Measurements from ENCODE around the gene OSBP2. TPM values are rescaled to one million over a fixed set of nuclear protein-coding genes. Genes with fewer than 3 reads are reported as not detected.

The OSBP2 gene
- total RNA-seq, 2 donors from 2014 or later = 1.1 to 9.4 TPM

DNA sequence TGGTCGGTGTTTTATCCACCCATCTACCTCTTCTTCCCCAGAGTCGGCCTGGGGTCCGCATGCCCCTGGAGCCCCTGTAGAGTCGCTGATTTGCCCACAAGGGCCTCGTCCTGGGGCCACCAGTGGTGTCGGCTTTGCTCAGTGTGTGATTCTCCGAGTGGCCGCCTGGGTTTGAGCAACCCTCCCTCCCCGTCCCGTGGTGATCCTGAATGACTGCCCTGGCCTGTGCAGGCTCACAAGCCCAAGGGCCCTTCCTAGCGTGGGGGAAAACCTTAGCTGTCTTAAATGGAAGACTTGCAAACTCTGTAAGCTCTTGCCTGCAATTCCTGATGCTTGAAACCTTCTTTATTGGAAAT, 128.3 kb downstream of the OSBP2 start:
- peaks cover 79% of the 10 kb centered on the region for H3K27me3 Mint-ChIP-seq
- H3K4me1 Mint-ChIP-seq = peaks cover 4% of the 10 kb centered on the region
- H3K4me3 Mint-ChIP-seq = no peak overlapping the region
- no peaks in the 10 kb centered on the region for H3K9me3 ChIP-seq (ENCODE audit: control insufficient read depth, low read length, poor library complexity, severe bottlenecking)
- no peak for ATAC-seq
- H3K27ac Mint-ChIP-seq = no peak overlapping the region
- H3K36me3 Mint-ChIP-seq (ENCODE audit: low read depth) = peaks cover 18% of the 10 kb centered on the region
- no peak for DNase-seq

DNA sequence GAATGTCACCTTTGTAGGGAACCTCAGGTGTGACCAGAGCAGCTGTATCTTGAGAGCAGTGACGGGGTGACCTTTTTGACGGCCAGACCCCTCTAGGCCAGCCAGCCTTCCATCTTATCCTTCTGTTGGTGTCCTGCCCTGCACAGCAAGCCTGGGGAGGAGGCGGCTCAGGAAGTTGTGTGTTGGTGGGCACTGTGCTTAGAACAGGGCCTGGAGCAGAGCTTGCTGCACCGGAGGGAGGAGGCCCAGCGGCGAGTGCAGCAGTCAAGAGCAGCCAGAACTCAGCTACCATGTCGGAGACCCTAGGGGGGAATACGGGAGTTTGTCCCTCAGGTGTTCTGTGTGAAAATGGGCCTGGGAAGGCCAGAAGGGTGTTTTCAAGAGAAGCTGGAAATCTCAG, 129.4 kb downstream of the OSBP2 start:
- no peak overlapping the region for H3K27ac Mint-ChIP-seq
- DNase-seq = no peak
- H3K4me1 Mint-ChIP-seq = peaks cover 6% of the 10 kb centered on the region
- ATAC-seq = no peak
- peaks cover 14% of the 10 kb centered on the region for H3K36me3 Mint-ChIP-seq (ENCODE audit: low read depth)
- H3K4me3 Mint-ChIP-seq = no peak overlapping the region
- H3K9me3 ChIP-seq (ENCODE audit: control insufficient read depth, low read length, poor library complexity, severe bottlenecking) = no peaks in the 10 kb centered on the region
- H3K27me3 Mint-ChIP-seq = peaks cover 76% of the 10 kb centered on the region

DNA sequence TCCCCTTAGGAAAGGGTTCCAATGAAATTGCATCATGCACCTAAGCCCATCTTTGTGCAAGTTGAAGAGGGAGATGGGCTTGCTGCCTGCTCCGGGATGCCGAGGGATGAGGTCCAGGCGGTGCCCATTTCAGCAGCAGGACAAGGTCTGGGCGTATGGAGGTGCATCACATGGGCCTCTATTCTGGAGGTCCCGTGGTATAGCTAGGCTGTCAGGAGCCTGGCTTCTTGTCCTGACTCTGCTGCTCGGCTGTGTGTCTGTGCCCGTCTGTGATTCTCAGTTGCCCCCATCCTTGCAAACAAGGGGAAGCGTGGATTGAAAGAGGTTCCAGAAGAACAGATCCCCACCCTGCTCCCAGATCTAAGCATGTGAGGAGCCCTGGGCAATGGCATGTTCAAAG, 130.0 kb downstream of the OSBP2 start:
- H3K4me3 Mint-ChIP-seq = no peak overlapping the region
- H3K36me3 Mint-ChIP-seq (ENCODE audit: low read depth) = peaks cover 14% of the 10 kb centered on the region
- peaks cover 6% of the 10 kb centered on the region for H3K4me1 Mint-ChIP-seq
- no peak overlapping the region for H3K27ac Mint-ChIP-seq
- ATAC-seq = no peak
- no peak for DNase-seq
- H3K9me3 ChIP-seq (ENCODE audit: control insufficient read depth, low read length, poor library complexity, severe bottlenecking) = no peaks in the 10 kb centered on the region
- H3K27me3 Mint-ChIP-seq = peaks cover 75% of the 10 kb centered on the region

GRCh38 chr22:30825711-30826505, 131.2 kb downstream of the OSBP2 start:
- Mint-ChIP-seq H3K27me3 (peaks cover 70% of the 10 kb centered on the region), H3K27ac (no peak overlapping the region), H3K36me3 (ENCODE audit: low read depth) (peaks cover 13% of the 10 kb centered on the region), H3K4me1 (peaks cover 6% of the 10 kb centered on the region), H3K4me3 (no peak overlapping the region)
- ATAC-seq (no peak), DNase-seq (no peak)
- H3K9me3 ChIP-seq (ENCODE audit: control insufficient read depth, low read length, poor library complexity, severe bottlenecking) = no peaks in the 10 kb centered on the region

DNA sequence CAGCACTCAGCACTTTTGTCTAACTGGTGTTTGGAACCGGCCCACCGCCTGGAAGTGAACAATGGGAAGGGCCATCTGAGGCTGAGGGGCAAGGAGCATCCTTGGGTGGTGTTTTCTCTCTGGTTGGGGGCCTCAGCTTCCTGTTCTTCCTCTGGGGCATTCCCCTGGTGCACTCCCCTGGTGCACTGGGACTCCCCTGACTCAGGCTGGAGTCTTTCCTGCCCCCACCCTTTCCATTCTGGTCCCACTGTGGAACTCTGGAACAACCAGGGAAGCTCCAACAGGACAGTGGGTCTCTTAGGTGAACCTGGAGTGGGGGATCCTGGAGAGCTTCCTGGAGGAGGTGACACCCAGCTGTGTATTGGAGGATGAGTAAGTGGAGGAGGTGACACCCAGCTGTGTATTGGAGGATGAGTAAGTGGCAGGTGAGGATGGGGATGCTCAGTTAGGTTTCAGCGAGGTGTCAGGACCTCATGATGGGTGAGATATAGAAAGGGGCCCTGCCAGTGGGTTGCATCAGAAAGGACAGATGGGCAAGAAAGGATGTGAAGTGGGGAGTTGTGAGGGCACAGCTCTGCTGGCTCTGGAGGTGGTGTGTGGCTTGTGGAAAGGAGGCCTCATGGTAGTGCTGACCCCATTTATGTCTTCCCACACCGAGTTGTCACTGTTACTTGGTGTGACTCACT, 132.1 kb downstream of the OSBP2 start:
- ATAC-seq (no peak), DNase-seq (no peak)
- Mint-ChIP-seq H3K36me3 (ENCODE audit: low read depth) (peaks cover 10% of the 10 kb centered on the region), H3K4me3 (no peak overlapping the region), H3K27ac (no peak overlapping the region), H3K27me3 (peaks cover 61% of the 10 kb centered on the region), H3K4me1 (peaks cover 2% of the 10 kb centered on the region)
- H3K9me3 ChIP-seq (ENCODE audit: control insufficient read depth, low read length, poor library complexity, severe bottlenecking) = no peaks in the 10 kb centered on the region

GRCh38 chr22:30827646-30828045, 133.0 kb downstream of the OSBP2 start:
- ATAC-seq (no peak), DNase-seq (no peak)
- Mint-ChIP-seq H3K4me3 (no peak overlapping the region), H3K36me3 (ENCODE audit: low read depth) (peaks cover 10% of the 10 kb centered on the region), H3K4me1 (peaks cover 2% of the 10 kb centered on the region), H3K27me3 (peaks cover 59% of the 10 kb centered on the region), H3K27ac (no peak overlapping the region)
- no peaks in the 10 kb centered on the region for H3K9me3 ChIP-seq (ENCODE audit: control insufficient read depth, low read length, poor library complexity, severe bottlenecking)

- H3K4me3 Mint-ChIP-seq = no peak overlapping the region
- ATAC-seq (no peak), DNase-seq (no peak)
- no peak overlapping the region for H3K27ac Mint-ChIP-seq
- peaks cover 10% of the 10 kb centered on the region for H3K36me3 Mint-ChIP-seq (ENCODE audit: low read depth)
- H3K27me3 Mint-ChIP-seq = peaks cover 52% of the 10 kb centered on the region
- peaks cover 2% of the 10 kb centered on the region for H3K4me1 Mint-ChIP-seq
- no peaks in the 10 kb centered on the region for H3K9me3 ChIP-seq (ENCODE audit: control insufficient read depth, low read length, poor library complexity, severe bottlenecking)
Measured at GRCh38 chr22:30828187-30829155, 133.8 kb downstream of the OSBP2 start.

DNA sequence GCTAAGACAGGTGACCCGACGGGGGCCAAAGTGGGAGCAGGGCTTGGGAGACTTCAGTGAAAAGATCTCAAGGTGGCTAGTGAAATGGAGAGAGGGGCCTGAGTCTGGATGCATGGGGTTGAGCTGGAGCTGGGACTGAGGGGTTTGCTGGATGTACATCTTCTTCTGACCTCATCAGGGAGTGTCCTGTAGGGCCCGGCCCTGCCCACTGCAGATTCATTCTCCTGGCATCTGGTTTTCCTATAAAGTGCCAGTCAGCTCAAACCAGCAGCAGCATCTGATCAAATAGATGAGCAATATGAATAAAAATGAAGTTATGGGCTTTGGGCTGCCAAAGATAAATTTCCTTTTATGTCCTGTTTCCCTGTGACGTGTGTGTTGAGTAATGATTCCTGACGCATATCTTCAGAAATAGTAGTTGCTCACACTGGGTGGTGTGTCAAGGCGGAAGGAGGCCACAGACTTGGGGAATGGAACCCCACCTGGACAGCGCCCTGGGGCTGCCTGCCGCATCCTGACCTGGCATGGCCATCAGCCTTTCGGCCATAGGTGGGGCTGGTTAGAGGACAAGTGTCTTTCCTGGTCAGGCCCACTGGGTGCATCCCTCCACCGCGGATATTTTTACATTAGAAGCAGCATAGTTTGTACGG, 135.4 kb downstream of the OSBP2 start:
- no peak for ATAC-seq
- no peak overlapping the region for H3K4me3 Mint-ChIP-seq
- peaks cover 37% of the 10 kb centered on the region for H3K27me3 Mint-ChIP-seq
- no peak for DNase-seq
- H3K36me3 Mint-ChIP-seq (ENCODE audit: low read depth) = peaks cover 8% of the 10 kb centered on the region
- no peaks in the 10 kb centered on the region for H3K9me3 ChIP-seq (ENCODE audit: control insufficient read depth, low read length, poor library complexity, severe bottlenecking)
- H3K27ac Mint-ChIP-seq = no peak overlapping the region
- peaks cover 2% of the 10 kb centered on the region for H3K4me1 Mint-ChIP-seq

DNA sequence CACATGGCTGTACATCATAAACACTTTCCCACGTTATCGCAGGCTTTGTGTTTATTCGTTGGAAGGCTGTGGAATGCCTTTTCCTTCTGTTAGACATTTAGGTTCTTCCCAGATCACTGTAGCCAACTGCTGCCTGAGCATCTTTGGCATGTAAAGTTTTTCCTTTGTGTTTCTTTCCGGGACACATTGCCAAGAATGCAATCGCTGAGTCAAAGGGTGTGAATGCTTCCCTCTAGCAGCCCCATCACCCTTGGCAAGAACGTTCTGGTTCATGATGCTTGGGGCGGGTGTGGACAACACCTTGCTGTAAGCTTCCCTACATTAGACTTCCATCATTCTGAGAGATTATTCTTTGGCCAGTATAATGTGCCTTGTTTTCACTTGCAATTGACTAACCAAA, 136.2 kb downstream of the OSBP2 start:
- peaks cover 8% of the 10 kb centered on the region for H3K36me3 Mint-ChIP-seq (ENCODE audit: low read depth)
- H3K4me3 Mint-ChIP-seq = no peak overlapping the region
- H3K9me3 ChIP-seq (ENCODE audit: control insufficient read depth, low read length, poor library complexity, severe bottlenecking) = no peaks in the 10 kb centered on the region
- ATAC-seq (no peak), DNase-seq (no peak)
- H3K4me1 Mint-ChIP-seq = peaks cover 2% of the 10 kb centered on the region
- H3K27me3 Mint-ChIP-seq = peaks cover 29% of the 10 kb centered on the region
- H3K27ac Mint-ChIP-seq = no peak overlapping the region

- Mint-ChIP-seq H3K27me3 (peaks cover 21% of the 10 kb centered on the region), H3K36me3 (ENCODE audit: low read depth) (peaks cover 4% of the 10 kb centered on the region), H3K4me1 (peaks cover 2% of the 10 kb centered on the region), H3K4me3 (no peak overlapping the region), H3K27ac (no peak overlapping the region)
- no peak for ATAC-seq
- no peaks in the 10 kb centered on the region for H3K9me3 ChIP-seq (ENCODE audit: control insufficient read depth, low read length, poor library complexity, severe bottlenecking)
- DNase-seq = no peak
Measured at GRCh38 chr22:30832407-30832987, 137.8 kb downstream of the OSBP2 start.

DNA sequence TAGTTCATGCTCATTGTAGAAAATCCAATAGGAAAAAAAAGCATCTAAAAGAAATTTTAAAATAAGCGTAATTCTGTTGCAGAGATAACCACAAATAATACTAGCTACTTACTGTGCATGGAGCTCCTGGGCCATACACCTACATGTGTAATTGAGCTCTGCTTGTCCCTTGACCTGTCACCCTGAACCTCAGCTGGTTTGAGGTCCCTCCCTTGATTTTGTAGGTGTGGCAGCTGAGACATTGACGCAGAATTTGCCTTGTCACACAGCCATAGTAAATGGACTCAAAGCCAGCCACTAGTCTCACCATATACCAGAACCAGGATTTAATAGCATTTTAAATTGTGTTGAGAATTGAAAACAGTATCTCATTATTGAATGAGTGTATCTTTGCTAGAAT, 138.6 kb downstream of the OSBP2 start:
- H3K4me1 Mint-ChIP-seq = peaks cover 2% of the 10 kb centered on the region
- ATAC-seq = no peak
- peaks cover 14% of the 10 kb centered on the region for H3K27me3 Mint-ChIP-seq
- peaks cover 2% of the 10 kb centered on the region for H3K36me3 Mint-ChIP-seq (ENCODE audit: low read depth)
- H3K9me3 ChIP-seq (ENCODE audit: control insufficient read depth, low read length, poor library complexity, severe bottlenecking) = no peaks in the 10 kb centered on the region
- no peak overlapping the region for H3K4me3 Mint-ChIP-seq
- H3K27ac Mint-ChIP-seq = no peak overlapping the region
- no peak for DNase-seq

DNA sequence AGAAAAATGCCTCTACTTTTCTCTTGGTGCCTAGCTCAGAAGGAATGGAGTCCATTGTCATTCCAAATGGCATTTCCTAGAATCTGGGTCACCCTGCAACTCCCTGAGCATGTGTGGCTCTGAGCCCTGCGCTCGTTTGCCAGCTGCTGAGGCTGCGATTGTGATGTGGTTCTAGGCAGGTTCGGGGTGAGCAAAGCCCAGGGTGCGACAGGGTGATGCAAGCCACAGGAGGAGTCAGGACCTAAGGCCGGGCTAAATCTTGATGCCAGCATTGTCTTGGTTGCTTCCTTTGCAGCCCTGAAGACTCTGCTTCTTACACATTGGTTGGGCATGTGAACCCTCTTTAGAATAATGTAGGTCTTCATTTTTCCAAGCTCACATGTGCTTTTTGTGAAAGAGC, 142.9 kb downstream of the OSBP2 start:
- DNase-seq (no peak), ATAC-seq (no peak)
- no peaks in the 10 kb centered on the region for H3K9me3 ChIP-seq (ENCODE audit: control insufficient read depth, low read length, poor library complexity, severe bottlenecking)
- H3K27me3 Mint-ChIP-seq = peaks cover 14% of the 10 kb centered on the region
- no peaks in the 10 kb centered on the region for H3K4me1 Mint-ChIP-seq
- H3K27ac Mint-ChIP-seq = no peak overlapping the region
- no peaks in the 10 kb centered on the region for H3K36me3 Mint-ChIP-seq (ENCODE audit: low read depth)
- H3K4me3 Mint-ChIP-seq = no peak overlapping the region

All from T-helper 17 cell (primary cell).